ENCODE measurements around the gene CALHM5. TPM values are rescaled to one million over a fixed set of nuclear protein-coding genes. Genes with fewer than 3 reads are reported as not detected.

CALHM5 gene
- polyA plus RNA-seq, 12 donors = 1.8 to 3.8 (median 3.2) TPM; not detected in 1

DNA sequence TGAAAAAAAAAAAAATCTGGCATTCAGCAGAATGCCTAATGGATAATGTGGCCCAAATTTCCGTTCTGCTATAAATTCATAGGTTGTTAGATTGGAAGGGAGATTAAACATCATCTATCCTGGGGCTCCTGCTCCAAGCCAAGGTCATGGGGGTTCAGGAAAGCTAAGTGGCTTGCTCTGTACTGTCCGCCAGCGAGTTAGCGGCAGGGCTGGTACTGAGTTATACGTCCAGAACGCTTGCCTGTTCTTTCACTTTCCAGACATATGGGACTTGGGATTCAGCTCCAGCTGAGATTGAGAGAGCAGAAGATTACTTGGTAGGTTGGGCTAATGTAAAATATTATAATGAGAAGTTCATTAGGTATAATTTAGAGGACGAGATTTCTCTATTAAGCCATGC is 60.7 kb downstream of the CALHM5 start:
- DNase-seq = no peak

Other genes with a start within 250 kb of the CALHM5 start
- gene TSPYL1, start 231.7 kb upstream of the CALHM5 start, polyA plus RNA-seq (ENCODE audit: insufficient read length in 12 of 12) = 100 to 1,000 TPM in 1 of 12 donors, 10 to 100 TPM in 11; 41.1 to 385 (median 54.4) TPM
- 10 to 100 TPM in 11 of 12 donors, not detected in 1; 29.1 to 41.0 (median 35.4) TPM for gene DSE, start 140.7 kb upstream of the CALHM5 start, polyA plus RNA-seq (ENCODE audit: insufficient read length in 12 of 12)
- gene CALHM6, start 50.3 kb upstream of the CALHM5 start, polyA plus RNA-seq (ENCODE audit: insufficient read length in 12 of 12) = 1 to 10 TPM in 10 of 12 donors, not detected in 2; 1.7 to 9.7 (median 2.9) TPM
- under 1 TPM in 5 of 12 donors, not detected in 7; 0.11 to 0.28 (median 0.17) TPM for gene TRAPPC3L, start 34.0 kb downstream of the CALHM5 start, polyA plus RNA-seq (ENCODE audit: insufficient read length in 12 of 12)
- under 1 TPM in 1 of 12 donors, not detected in 11; 0.38 TPM for gene CALHM4, start 42.1 kb downstream of the CALHM5 start, polyA plus RNA-seq (ENCODE audit: insufficient read length in 12 of 12)
- 10 to 100 TPM in 11 of 12 donors, not detected in 1; 51.1 to 93.7 (median 67.4) TPM for gene RWDD1, start 59.9 kb downstream of the CALHM5 start, polyA plus RNA-seq (ENCODE audit: insufficient read length in 12 of 12)
- 1 to 10 TPM in 1 of 12 donors, under 1 TPM in 9, not detected in 2; 0.39 to 1.4 (median 0.61) TPM for gene RSPH4A, start 104.8 kb downstream of the CALHM5 start, polyA plus RNA-seq (ENCODE audit: insufficient read length in 12 of 12)
- gene ZUP1, start 157.1 kb downstream of the CALHM5 start, polyA plus RNA-seq (ENCODE audit: insufficient read length in 12 of 12) = 10 to 100 TPM in 5 of 12 donors, 1 to 10 TPM in 6, not detected in 1; 5.4 to 11.8 (median 9.4) TPM
- 10 to 100 TPM in 10 of 12 donors, 1 to 10 TPM in 1, not detected in 1; 8.3 to 16.0 (median 12.7) TPM for gene KPNA5, start 169.6 kb downstream of the CALHM5 start, polyA plus RNA-seq (ENCODE audit: insufficient read length in 12 of 12)